GM18505 (cell line): ENCODE results near the gene NXPE3.

Experiments used
- ATAC-seq: cut with Tn5 transposase; IDR thresholded peaks from one replicate; pipeline ENCODE4 v1.9.1; 2021; ENCODE audit not compliant: unreplicated experiment
- POLR2A ChIP-seq: IDR thresholded peaks from 4 replicates; pipeline ENCODE4 v1.6.1; 2011; ENCODE audit warnings: borderline replicate concordance; ENCODE audit not compliant: insufficient read depth, insufficient read length; ENCODE audit errors: extremely low read depth

The NXPE3 gene

GRCh38 chr3:101873619-101874018, 94.6 kb downstream of the NXPE3 start:
- ATAC-seq = no peak
- no peak for TF ChIP-seq POLR2A

GRCh38 chr3:101876142-101876541, 97.1 kb downstream of the NXPE3 start:
- ATAC-seq = no peak
- no peak for TF ChIP-seq POLR2A
